NCI-H2227 (cell line): ENCODE results near the gene ADAMTS7.
"Not testable (repeated sequence)": the region's sequence is repeated elsewhere in the genome, so short reads cannot be mapped to it uniquely, and the experiment has no call there.

ENCODE experiments used
- DNase-seq: peaks from one replicate; lab custom pipeline; 2025; ENCODE audit not compliant: unreplicated experiment; lab: John Stamatoyannopoulos, UW

Gene ADAMTS7

DNA sequence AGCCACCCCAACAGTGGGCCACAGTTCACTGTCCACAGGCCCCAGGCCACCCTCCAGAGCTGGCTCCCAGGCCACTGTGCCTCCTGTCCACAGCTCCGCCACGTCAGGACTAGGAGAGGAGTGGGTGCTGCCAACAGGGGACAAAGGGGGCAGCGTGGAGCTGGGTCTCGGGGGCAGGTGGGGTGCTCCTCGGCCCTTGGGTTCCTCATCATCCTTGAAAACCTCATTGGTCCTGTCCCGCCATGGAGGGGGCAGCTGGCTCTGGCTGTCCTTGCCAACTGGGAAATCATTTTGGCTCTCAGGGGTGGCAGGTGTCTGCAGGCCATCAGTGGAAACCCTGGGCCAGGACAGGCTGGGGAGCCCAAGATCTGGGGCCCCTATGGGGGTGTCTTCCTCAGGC is 45.2 kb downstream of the ADAMTS7 start:
- no peak for DNase-seq

DNA sequence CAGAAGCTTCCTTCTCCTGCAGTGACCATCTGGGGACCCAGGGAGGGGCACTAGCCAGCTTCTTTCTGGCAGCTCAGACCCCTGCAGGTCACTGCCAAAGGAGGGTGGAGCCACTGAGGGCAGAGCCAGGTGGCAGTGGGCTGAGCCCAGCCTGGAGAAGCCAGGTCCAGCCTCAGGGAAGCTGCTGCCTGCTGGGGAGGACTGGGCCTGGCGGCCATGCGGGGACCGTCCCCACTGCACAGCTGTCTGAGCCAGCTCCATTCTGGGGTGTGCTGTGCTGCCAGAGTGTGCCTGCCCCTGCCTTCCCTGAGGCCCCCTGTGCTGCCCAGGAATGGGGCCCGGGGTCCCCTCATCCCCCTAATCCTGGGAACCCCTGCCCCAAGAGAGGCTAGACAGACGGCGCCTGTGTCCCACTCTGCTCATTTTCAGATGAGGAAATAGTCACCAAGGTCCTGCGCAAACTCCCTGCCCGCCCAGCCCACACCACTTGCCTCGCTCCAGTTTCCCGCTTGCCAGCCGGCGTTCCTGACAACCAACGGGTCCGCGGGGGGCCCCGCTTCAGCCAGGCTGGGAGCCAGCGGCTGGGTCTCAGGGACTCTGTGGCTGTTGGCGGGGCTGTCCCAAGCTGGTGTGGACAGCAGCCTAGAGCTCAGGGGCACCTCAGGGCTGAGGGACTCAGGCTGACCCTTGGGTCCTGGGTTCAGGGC is 46.0 kb downstream of the ADAMTS7 start:
- DNase-seq = not testable (repeated sequence)

DNA sequence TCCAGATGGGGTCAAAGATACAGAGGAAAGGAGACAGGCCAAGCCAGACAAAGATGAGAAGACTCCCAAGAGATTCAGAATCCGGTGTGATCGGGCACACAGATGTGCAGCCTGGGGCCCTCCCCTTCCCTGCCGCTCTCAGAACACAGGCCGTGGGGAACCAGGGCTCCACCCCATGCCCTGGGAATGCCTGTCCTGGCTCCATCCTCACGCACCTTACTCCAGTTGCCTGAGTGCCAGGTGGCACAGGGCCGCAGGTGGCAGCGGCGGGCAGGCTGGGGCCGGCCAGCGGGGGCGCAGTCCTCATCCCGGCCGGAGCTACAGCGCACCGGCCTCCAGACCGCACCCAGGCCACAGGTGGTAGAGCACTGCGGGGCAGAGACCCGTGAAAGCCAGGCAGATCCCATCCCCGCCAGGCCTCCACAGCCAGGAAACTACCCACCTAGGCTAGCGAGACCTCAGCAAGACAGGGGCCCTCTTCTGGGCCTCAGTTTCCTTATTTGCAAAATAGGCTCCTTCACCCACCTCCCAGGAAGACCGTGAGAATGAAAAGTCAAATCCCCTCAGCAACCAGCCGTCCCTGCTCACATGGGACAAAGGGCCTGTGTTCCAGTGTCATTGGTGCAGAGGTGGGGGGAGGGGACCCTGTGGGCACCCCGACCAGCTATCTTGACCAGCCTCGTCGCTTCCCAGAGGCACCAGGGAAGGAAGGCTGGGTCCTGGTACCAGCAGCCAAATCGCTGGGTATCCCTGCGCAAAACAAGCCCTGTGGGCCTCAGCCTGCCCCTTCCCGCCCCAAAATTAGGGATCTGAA is 46.7 kb downstream of the ADAMTS7 start:
- not testable (repeated sequence) for DNase-seq

DNA sequence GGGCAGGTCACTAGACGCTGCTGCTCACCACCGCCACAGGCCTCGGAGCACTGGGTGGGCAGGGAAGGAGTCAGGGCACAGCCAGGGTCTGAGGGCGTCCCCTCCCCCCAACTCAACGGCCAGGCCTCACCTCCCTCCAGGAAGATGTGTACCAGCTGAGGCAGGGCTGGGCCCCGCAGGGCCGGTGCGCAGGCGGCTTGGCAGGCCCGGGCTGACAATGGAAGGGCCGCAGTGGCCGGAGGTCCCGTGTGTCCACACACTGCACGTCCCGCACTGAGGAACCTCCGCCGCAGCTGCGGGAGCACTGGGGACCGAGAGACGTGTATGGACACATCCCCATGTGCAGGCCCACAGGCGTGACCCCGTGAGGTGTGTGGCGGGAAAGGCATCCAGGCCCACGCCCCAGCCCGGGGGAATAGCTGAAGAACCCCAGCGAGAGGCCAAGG is 47.4 kb downstream of the ADAMTS7 start:
- DNase-seq = no peak

DNA sequence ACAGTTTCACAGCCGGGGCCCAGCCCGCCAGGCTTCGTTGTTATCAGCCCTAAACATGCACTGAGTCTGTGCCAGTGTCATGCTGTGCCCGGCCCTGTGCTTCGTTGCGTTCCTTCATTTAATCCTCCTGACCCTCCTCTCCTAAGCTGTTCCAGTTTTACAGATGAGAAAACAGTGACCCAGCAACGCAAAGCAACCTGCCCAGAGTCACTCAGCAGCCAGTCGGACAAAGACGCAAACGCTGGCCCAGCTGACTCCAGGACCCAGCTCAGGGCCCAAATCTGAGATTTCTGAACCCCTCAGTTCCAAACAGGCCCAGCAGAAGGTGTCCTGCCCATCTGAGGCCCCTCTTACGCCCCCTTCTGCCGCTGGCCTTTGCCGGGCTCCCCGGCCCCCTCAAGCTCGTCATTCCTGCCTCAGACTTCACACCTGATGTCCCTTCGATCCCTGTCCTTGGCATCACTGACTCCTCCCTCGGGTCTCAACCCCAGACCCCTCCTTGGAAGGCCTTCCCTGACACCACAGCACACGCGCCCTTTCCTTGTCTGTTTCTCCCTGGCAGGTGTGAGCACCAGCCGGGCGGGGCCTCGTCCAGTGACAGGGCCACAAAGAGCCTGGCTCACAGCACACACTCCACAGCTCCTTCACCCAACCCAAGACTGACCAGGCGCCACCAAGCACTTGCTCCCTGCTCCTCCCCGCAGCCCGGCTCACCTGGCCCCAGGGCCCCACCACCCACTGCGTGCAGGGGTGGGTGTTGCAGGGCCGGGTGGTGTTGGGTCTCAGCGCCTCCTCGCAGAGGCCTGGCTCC is 48.1 kb downstream of the ADAMTS7 start:
- DNase-seq = no peak

DNA sequence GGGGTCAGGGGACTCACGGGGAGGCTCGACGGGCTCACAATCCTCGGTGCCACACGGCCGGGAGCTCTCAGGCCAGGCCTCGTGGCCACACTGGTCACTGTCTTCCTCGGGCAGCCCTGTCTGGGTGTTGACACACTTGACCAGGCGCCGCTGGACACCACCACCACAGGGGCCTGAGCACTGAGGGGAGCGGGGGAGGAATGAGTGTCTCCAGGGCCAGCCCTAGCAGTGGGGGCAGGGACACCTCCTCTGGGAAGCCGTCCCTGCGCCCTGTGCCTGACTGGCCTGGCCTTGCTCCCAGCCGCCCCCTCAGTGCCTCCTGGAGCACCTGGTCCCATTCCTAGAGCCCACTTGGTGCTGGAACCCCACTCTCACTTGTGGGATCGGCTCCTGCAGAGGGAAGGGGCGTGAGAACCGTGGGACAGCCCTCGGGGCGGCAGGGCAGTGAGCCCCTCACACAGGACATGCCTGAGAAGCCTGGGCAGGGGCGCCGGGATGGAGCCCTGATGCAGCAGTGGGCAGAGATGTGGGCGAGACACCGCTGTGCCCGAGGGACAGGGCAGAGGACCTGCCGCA is 48.8 kb downstream of the ADAMTS7 start:
- DNase-seq = not testable (repeated sequence)

DNA sequence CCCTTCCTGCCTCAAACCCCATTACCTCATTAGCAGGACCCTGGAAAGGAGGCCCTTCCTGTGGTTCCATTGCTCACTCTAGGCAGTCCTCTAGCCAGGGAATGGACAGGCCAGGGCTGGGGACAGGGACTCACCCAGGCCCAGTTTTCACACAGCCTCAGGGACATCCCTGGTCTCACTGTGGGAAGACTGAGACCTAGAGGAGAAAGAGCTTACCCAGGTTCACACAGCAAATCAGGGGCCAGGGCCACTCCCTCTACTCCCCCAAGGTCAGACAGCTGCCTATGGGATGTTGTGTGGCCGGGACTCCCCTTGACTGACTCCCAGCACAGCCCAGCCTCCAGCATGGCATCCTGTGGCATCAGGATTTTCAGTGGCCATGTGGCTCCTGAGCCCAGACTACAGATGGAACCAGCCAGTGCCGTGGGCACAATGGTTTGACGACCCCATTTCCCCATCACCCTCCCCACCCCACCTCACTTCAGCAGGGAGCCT is 49.3 kb downstream of the ADAMTS7 start:
- DNase-seq = no peak

DNA sequence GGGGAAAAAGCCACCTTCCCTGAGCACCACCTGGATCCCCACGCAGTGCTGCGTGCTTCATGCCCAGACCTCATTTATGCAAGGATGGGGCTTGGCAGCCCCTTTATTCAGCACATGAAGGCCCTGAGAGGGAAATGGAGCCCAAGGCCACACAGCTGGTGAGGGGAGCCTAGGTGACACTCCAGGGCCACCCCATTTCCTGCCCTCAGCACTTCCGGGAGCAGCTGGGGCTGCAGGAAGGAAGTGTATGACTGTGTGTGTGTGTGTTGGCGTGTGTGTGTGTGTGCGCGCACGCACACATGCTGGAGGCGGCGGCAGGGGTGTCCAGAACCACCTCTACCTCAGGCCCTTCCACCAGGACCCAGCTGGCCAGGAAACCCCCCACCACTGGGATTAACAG is 49.8 kb downstream of the ADAMTS7 start:
- DNase-seq = not testable (repeated sequence)

DNA sequence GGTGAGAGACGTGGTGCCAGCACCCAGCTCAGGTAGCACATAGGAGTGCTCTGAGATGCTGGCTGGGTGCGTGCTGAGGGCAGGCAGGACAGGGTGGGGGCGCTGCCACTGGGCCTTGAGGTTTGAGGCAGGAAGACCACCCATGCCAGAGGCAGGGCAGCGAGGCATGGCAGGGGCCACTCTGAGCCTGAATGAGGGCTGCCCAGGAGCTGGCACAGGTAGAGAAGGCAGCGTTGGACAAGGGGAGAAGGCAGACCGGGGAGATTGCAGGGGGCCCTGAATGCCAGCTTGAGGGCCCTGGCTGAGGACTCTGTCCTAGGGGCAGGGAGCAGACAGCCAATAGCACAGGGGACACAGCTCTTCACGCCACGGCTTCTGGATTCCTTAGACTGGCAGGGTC is 50.2 kb downstream of the ADAMTS7 start:
- no peak for DNase-seq

DNA sequence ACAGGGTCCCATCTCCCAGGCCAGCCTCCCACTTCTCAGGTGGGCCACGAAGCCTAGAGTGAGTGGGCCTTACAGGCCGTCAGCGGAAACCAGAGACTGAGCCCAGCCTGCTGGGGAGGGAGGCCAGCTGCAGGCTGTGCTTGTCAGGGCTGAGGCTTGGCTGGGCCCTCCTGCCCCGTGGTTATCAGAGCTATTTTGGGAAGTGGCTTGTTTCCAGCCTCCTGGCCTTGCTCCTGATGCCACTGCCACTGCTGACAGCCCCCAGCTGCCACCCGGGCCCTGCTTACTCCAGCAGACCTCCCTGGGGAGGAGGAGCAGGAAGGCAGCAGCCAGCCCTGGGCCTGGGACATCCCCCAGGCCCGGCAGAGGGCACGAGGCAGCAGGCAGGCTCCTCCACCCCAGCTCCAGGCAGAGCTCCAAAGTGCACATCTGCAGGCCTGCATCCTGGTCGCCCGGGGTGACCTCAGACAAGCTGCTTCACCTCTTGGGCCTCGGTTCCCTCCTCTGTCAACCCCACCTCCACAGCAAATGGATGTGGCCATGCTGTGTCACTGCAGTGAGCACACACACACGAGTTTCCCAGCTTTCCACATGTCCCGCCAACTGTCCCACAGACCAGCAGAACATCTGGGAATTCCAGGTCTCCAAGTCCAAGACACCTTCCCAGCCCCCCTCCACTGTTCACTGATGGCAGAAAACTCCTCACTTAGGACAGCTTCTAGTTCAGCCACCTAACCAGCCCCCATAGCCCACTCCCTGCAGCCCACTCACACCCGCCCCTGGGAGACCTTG is 51.0 kb downstream of the ADAMTS7 start:
- DNase-seq = not testable (repeated sequence)

DNA sequence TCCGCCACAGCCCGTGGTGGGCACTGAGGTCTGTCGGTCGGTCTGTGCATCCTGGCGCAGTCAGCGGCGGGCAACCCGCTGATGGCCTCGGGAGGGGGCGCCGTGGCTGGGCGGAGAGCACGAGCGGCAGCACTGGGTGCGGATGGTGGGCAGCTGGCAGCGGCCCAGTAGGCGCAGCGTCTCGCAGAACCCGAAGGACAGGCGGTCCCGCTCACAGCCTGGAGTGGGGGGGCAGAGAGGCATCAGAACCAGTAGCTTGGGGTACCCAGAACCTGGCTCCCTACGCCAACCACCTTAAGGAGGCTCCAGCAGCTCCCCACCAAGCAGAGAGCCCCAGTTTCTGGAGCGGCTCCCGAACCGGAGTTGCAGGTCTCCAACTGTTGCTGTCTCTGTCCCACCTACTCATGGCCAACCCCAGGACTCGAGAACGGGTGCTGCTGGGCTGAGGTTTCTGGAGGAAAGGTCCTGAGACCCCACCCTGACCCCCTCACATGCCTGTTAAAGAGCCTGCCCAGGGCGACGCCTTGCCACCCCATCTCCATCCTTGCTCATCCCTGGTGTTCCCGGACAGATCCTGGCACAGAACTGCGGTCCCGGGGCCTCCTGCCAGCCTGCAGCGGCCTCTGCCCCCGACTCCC is 51.8 kb downstream of the ADAMTS7 start:
- not testable (repeated sequence) for DNase-seq

DNA sequence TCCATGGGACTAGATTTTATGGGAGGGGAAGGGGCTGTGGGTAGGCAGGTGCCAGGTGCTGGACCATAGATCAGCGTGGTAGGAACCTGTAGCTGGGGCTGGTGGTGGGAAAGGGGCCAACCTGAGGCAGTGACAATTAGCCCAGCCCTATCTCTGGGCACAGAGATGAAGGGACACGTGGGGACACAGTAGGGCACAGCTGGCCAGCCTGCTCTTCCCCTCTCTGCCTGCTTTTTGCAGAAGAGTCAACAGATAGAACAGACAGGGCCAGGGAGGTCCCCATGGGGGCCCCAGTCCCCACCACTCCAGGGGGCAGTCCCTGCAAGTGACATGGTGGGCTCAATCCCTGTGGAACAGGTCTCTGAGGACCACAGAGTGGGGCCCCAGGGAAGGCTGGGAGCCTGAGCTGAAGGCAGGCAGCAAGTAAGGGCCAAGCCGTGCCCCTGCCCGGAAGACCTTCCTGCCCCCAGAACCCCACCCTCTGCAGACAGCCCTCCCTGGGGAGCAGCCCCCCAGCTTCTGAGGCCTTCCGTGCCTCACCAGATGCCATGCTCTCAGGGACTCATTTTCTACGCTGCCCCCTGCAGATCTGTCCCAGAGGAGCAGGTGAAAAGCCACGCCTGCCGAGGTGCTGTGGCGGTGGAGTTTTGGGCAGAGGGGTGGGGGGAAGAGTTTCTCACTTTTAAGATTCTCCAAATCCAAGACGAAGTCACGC is 52.6 kb downstream of the ADAMTS7 start:
- not testable (repeated sequence) for DNase-seq

DNA sequence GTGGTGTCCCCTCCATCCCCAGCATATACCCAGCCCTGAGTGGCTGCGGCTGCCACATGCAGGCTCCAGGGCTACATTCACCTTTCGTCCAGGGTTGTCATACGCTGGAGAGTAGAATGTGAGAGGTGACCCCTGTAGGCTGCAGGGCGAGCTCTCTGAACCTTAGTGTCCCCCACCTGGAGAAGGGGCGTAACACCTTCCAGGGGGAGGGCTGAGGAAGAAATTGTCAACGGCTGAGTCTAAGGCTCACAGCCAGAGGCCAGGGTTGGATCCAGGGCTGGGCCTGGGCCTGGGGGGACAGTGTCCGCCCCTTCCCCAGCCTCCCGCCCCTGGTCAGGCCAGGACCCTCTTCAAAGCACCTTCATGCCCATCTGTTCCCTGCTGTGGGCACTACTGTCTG is 53.2 kb downstream of the ADAMTS7 start:
- not testable (repeated sequence) for DNase-seq

DNA sequence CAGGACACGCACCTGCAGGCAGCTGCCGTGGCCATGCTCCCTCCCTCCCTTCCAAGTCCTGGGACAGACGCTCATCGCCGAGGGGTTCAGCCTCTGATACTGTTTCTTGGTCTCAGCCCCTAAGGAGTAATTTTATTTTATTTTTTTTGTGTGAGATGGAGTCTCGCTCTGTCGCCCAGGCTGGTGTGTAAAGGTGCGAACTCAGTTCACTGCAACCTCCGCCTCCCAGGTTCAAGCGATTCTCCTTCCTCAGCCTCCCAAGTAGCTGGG is 53.7 kb downstream of the ADAMTS7 start:
- no peak for DNase-seq

DNA sequence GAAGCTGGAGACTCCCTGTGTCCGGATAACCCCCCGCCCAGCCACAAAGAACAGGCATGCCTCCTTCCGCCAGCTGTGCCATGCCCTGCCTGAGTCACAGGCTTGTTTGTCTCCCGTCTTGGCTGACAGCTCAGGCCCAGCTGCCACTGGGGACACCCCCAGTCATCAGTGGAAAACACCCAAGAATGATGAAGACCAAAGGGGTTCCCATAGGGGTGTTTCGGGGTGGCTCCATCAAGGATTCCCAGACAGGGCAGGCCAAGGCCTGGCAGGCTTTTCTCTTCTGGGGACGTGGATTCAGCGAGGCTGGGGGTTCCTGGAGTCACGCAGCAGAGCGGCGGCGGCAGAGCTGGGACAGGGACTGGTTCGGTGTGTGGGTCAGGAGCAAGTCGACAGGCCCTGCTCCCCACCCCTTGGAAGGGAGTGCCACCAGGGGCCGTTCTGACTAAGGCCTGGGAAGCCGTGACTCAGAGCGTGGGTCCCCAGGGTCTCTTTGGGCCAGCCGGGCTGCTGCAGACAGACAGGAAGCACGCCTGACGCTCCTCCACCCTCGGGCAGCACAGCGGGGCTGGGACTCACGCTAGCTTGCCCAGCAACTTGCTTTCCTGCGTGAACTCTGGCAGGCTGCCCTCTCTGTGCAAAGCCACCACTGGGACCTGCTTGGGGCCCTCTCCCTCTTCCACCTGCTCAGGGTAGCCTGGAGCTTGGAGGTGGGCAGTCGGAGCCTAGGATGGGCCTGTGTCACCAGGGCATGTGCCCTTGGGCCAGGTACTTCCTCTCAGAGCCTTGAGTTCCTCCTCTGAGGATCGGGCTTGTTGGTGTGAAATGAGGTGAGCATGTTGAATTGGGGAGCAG is 54.3 kb downstream of the ADAMTS7 start:
- DNase-seq = not testable (repeated sequence)

DNA sequence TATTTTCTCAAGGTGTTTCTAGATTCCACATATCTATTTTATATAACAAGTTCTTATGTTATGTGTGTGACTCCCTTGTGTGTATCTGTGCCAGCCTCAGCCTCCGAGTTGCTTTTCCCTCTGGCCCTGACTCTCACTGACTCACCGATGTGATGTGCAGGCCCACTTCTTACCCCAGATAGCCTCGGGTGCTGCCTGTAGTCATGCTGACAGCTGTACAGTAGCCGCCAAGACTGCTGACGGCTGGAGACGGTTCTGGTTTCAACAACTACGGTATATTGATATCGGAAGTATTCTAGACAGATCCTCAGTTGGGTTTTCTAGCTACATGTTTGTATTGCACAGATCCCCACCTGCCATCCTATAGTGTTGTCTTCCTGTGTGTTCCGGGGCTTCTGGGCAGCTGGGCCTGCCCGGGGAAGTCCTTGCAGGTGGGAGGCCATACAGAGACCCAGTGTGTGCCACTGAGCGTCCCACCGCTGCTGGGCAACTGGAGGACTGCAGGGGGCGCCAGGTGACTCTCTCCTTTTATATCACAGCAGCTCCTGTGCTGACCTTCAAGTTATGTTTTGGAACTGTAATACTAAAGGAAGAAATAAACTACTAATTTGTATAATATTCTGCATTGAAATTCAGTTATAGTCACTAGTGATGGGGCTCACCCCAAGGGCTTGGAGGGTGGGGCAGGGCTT is 55.2 kb downstream of the ADAMTS7 start:
- not testable (repeated sequence) for DNase-seq

DNA sequence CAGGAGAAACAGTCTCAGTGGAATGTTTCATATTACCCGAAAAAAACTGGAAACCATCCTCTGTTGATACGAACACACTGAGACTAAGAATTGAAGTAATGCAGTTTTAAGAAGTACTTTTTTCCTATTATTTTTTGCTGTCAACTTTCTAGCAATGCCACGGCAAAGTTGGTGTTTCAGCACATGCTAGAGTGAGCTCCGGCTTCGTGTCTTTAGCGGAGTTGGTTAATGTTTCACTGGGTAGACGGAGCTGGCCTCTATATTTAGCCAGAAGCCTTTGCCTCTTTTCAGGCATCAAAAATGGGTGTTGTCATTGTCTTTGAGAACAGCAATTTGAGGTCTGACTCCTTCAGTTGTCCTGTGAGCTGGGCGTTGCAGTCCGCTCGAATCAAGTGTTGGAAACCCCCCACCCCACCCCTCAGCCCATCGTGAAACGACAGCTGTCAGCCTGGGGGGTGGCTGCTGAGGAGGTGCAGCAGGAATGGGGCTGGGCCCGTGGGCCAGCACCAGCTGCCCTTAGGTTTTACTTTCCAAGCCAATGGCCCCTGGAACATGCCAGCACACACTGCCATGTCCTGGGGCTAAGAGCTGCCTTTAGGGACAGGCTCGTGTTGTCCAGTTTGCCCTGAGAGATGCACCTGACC is 56.5 kb downstream of the ADAMTS7 start:
- DNase-seq = peak; percentile 10
